Tibial artery (tissue), 4 donors: ENCODE data around the gene LRP1B.
"Not testable (repeated sequence)": the region's sequence is repeated elsewhere in the genome, so short reads cannot be mapped to it uniquely, and the experiment has no call there.

Experiments
- DNase-seq, 2 donors: peaks; one replicate each; pipeline ENCODE4 v3.0.0-alpha.2; 2019
- H3K27ac ChIP-seq, 2 donors: fragments of 200-600 bp; sonication (generic) in 1 of 2; 1 replicate in 1 of 2; 2 replicates in 1 of 2; pipeline ENCODE4 v1.5.1; 2018 to 2019; ENCODE audit warnings: mild to moderate bottlenecking in 1 of 2
- H3K27me3 ChIP-seq, 2 donors: fragments of 200-600 bp; sonication (generic) in 1 of 2; one replicate each; pipeline versions ENCODE4 v1.5.1 to v1.6.0; 2016 to 2019
- H3K36me3 ChIP-seq, 3 donors: fragments of 200-600 bp; sonication (generic) in 2 of 3; one replicate each; pipeline ENCODE4 v1.5.1; 2016 to 2019; ENCODE audit warnings: mild to moderate bottlenecking in 2 of 3
- H3K4me1 ChIP-seq, 4 donors: fragments of 200-600 bp; sonication (generic) in 2 of 4; 1 replicate in 3 of 4; 2 replicates in 1 of 4; pipeline ENCODE4 v1.5.1; 2016 to 2019
- H3K4me3 ChIP-seq, 2 donors: fragments of 200-600 bp; sonication (generic) in 1 of 2; 1 replicate in 1 of 2; 2 replicates in 1 of 2; pipeline ENCODE4 v1.5.1; 2018 to 2019; ENCODE audit warnings: mild to moderate bottlenecking in 2 of 2
- H3K9me3 ChIP-seq, 3 donors: fragments of 200-600 bp; sonication (generic) in 1 of 3; one replicate each; pipeline ENCODE4 v1.5.1; 2016 to 2019
- intact Hi-C: fragments of 100-400 bp; cut with DNase I; formaldehyde crosslinking; loops from one replicate; pipeline ENCODE4 v1.15.0; 2023; ENCODE audit warnings: low total_unique reads
- TF ChIP-seq, protein P1 (sequence below), 2 experiments: fragments of 200-600 bp in 1 of 2; fragments of 450-650 bp in 1 of 2; IDR thresholded peaks; one replicate each; pipeline ENCODE4 v1.5.1; 2017 to 2019; ENCODE audit warnings: antibody characterized with exemption in 2 of 2, mild to moderate bottlenecking in 1 of 2, moderate library complexity in 1 of 2

Gene LRP1B

DNA sequence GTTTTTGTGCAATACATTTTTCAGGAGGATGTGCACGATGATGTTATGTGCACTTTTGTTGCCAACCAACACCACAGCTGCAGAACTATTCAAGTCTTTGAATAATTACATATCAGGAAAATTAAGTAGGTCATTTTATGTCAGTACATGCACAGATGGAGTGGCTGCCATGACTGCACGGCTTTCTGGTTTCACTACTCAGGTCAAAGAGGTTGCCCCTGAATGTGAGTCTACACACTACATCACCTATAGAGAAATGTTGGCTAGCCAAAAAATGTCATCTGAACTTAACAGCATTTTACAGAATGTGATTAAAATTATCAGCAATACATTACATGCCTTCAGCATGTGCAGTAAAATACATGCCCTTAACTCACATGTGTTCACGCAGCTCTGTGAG, 1713.3 kb downstream of the LRP1B start:
- Histone ChIP-seq H3K27ac (no peak overlapping the region), H3K27me3 (no peaks in the 10 kb centered on the region), H3K4me1 (no peaks in the 10 kb centered on the region), H3K36me3 (no peaks in the 10 kb centered on the region), H3K9me3 (no peaks in the 10 kb centered on the region), H3K4me3 (no peak overlapping the region)
- intact Hi-C loops, result no loop called here
- DNase-seq, result no peak
- TF ChIP-seq, protein P1, sequence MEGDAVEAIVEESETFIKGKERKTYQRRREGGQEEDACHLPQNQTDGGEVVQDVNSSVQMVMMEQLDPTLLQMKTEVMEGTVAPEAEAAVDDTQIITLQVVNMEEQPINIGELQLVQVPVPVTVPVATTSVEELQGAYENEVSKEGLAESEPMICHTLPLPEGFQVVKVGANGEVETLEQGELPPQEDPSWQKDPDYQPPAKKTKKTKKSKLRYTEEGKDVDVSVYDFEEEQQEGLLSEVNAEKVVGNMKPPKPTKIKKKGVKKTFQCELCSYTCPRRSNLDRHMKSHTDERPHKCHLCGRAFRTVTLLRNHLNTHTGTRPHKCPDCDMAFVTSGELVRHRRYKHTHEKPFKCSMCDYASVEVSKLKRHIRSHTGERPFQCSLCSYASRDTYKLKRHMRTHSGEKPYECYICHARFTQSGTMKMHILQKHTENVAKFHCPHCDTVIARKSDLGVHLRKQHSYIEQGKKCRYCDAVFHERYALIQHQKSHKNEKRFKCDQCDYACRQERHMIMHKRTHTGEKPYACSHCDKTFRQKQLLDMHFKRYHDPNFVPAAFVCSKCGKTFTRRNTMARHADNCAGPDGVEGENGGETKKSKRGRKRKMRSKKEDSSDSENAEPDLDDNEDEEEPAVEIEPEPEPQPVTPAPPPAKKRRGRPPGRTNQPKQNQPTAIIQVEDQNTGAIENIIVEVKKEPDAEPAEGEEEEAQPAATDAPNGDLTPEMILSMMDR (IDR thresholded peaks at IDR 0.05), result no peak

DNA sequence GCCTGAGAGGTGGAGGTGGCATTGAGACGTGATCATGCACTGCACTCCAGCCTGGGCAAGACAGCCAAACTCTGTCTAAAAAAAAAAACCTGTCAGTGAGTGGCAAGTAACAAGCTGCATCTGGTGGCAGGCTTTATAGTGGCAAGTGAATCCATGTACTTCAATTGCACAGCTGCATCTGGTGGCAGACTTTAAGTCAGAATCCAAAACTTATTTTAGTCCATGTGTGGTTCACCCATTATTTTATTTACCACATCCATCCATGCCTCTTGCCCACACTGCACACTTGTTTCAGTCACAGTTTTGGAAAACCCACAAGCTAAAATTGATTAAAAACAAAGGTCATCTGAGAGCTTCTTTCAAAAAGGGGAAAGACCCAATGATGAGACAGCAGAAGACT, 1714.2 kb downstream of the LRP1B start:
- Histone ChIP-seq H3K27ac (no peak overlapping the region), H3K4me3 (no peak overlapping the region), H3K36me3 (no peaks in the 10 kb centered on the region), H3K4me1 (no peaks in the 10 kb centered on the region), H3K9me3 (no peaks in the 10 kb centered on the region), H3K27me3 (no peaks in the 10 kb centered on the region)
- intact Hi-C loops, result no loop called here
- no peak for DNase-seq
- TF ChIP-seq, protein P1 (IDR thresholded peaks at IDR 0.05), result no peak

DNA sequence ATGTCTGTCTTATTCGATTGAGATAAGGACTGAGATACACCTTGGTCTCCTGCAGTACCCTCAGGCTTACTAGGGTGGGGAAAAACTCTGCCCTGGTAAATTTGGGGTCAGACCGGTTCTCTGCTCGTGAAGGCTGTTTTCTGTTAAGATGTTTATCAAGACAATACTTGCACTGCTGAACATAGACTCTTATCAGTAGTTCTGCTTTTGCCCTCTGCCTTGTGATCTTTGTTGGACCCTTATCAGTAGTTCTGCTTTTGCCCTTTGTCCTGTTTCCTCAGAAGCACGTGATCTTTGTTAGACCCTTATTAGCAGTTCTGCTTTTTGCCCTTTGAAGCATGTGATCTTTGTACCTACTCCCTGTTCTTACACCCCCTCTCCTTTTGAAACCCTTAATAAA, 1715.8 kb downstream of the LRP1B start:
- H3K4me3 ChIP-seq, H3K4me1 ChIP-seq, H3K36me3 ChIP-seq, intact Hi-C loops, H3K9me3 ChIP-seq, DNase-seq, H3K27me3 ChIP-seq, H3K27ac ChIP-seq: not testable (repeated sequence)

DNA sequence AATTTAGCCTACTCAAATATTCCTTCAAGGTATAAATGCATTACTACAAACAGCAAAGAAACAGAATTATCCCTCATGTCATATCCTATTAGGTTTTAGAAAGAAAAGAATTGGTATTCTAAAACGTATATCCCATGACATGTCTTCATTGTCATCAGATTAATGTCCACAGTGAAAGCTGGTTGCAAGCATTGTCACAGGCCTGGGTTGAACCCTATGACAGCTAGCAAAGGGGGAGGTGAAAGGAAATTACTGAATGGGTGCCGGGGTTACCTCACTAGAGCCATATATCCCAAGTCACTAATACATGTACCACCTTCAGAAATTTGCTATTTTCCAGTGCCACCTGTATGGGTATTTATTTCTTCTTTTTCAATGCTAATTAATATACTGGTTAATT, 1720.1 kb downstream of the LRP1B start:
- Histone ChIP-seq H3K27me3 (no peaks in the 10 kb centered on the region), H3K9me3 (no peaks in the 10 kb centered on the region), H3K4me1 (no peaks in the 10 kb centered on the region), H3K27ac (no peak overlapping the region), H3K36me3 (no peaks in the 10 kb centered on the region), H3K4me3 (no peak overlapping the region)
- TF ChIP-seq, protein P1 (IDR thresholded peaks at IDR 0.05), result no peak
- no peak for DNase-seq
- intact Hi-C loops, result no loop called here

DNA sequence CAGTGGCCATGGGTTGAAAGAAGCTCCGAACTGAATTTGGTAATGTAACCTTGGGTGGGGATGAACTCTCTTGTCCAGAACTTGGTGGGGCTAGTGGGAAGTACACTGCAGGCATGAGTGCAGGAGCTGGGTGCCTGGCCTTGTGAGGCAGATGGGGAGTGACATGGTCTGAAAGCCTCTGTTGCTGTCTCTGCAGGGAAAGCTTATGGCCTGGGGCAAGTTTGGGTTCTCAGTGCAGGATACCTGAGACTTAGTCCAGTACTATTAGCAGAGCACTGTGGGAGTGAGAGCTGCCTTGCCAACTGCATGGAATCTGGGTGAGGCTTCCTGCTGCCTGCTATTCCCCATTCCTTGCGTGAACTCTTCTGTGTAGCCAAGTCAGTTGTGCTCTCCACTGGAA, 1729.8 kb downstream of the LRP1B start:
- Histone ChIP-seq H3K9me3 (peaks cover 0 to 5% (median 0%) of the 10 kb centered on the region in 3 donors), H3K27me3 (no peaks in the 10 kb centered on the region), H3K4me3 (no peak overlapping the region), H3K27ac (no peak overlapping the region), H3K36me3 (no peaks in the 10 kb centered on the region), H3K4me1 (no peaks in the 10 kb centered on the region)
- DNase-seq, result no peak
- intact Hi-C loops, result no loop called here
- TF ChIP-seq, protein P1 (IDR thresholded peaks at IDR 0.05), result no peak

DNA sequence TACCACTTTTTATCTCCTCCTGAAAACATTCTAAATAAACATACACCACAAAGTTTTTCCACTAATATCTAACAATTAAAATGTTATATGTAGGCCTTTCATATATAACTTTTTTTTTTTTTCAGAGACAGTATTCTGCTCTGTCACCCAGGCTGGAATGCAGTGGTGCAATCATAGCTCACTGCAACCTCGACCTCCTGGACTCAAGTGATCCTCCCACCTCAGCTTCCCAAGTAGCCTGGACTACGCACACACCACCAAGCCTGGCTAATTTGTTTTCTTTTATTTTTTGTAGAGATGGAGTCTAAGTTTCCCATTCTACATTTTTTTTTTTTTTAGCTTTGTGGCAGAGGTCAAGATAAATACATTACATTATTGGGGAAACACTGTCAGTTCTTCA, 1738.0 kb downstream of the LRP1B start:
- Histone ChIP-seq H3K27me3 (no peaks in the 10 kb centered on the region), H3K27ac (no peak overlapping the region), H3K36me3 (no peaks in the 10 kb centered on the region), H3K4me3 (no peak overlapping the region), H3K9me3 (no peaks in the 10 kb centered on the region), H3K4me1 (no peaks in the 10 kb centered on the region)
- TF ChIP-seq, protein P1 (IDR thresholded peaks at IDR 0.05), result no peak
- intact Hi-C loops, result no loop called here
- DNase-seq, result no peak
